GM13977 (cell line): ENCODE data around the gene CRY1.

Source experiments
- DNase-seq: peaks from one replicate; pipeline ENCODE4 v3.0.0; 2012; ENCODE audit warnings: low spot score
- CTCF ChIP-seq: IDR thresholded peaks from 2 replicates; pipeline ENCODE4 v1.5.1; 2012; ENCODE audit warnings: mild to moderate bottlenecking, control low read depth; ENCODE audit not compliant: insufficient read depth; ENCODE audit errors: extremely low read depth, missing control alignments
- in situ Hi-C: fragments of 300-500 bp; cut with MboI; formaldehyde crosslinking; loops from one replicate; pipeline ENCODE4 v1.12.0; 2022; ENCODE audit warnings: low sequenced_read_pairs, low pct_unique_long_range_greater_than_20kb, mixed read lengths, inconsistent platforms; ENCODE audit not compliant: unreplicated experiment

Gene CRY1

GRCh38 chr12:107025671-107026070 lies 67.7 kb downstream of the CRY1 start:
- no peak for TF ChIP-seq CTCF
- in situ Hi-C loops = no loop called here
- no peak for DNase-seq

GRCh38 chr12:107019546-107019945 lies 73.8 kb downstream of the CRY1 start:
- in situ Hi-C loops = no loop called here
- no peak for TF ChIP-seq CTCF
- DNase-seq = no peak

GRCh38 chr12:107017042-107017441 lies 76.3 kb downstream of the CRY1 start:
- TF ChIP-seq CTCF = no peak
- DNase-seq = no peak
- in situ Hi-C loops = no loop called here

GRCh38 chr12:107014055-107014454 lies 79.3 kb downstream of the CRY1 start:
- in situ Hi-C loops = no loop called here
- TF ChIP-seq CTCF = no peak
- DNase-seq = no peak

- TF ChIP-seq CTCF = no peak
- in situ Hi-C loops = no loop called here
- no peak for DNase-seq
Measured at GRCh38 chr12:107012736-107013425, 80.5 kb downstream of the CRY1 start.

GRCh38 chr12:107011519-107011918 lies 81.8 kb downstream of the CRY1 start:
- in situ Hi-C loops = no loop called here
- no peak for TF ChIP-seq CTCF
- DNase-seq = no peak
